Tibial nerve (tissue), 4 donors: ENCODE results near the gene CCNDBP1. TPM values are rescaled to one million over a fixed set of nuclear protein-coding genes. Genes with fewer than 3 reads are reported as not detected.

ENCODE experiments used
- DNase-seq, 2 donors: peaks; one replicate each; pipeline ENCODE4 v3.0.0-alpha.2; 2019; ENCODE audit warnings: low spot score in 2 of 2
- H3K27ac ChIP-seq, 4 donors: fragments of 200-600 bp; sonication (generic) in 3 of 4; one replicate each; pipeline ENCODE4 v1.5.1; 2017 to 2019; ENCODE audit warnings: mild to moderate bottlenecking in 1 of 4
- H3K27me3 ChIP-seq, 2 donors: fragments of 200-600 bp; sonication (generic) in 1 of 2; one replicate each; pipeline versions ENCODE4 v1.5.1 to v1.6.0; 2017 to 2019
- H3K36me3 ChIP-seq, 3 donors: fragments of 200-600 bp; sonication (generic); one replicate each; pipeline ENCODE4 v1.5.1; 2018 to 2019
- H3K4me1 ChIP-seq, 4 donors: fragments of 200-600 bp; sonication (generic) in 3 of 4; one replicate each; pipeline ENCODE4 v1.5.1; 2017 to 2019
- H3K4me3 ChIP-seq, 4 donors: fragments of 200-600 bp; sonication (generic) in 3 of 4; one replicate each; pipeline ENCODE4 v1.5.1; 2017 to 2019; ENCODE audit warnings: mild to moderate bottlenecking in 1 of 4, moderate library complexity in 1 of 4
- H3K9me3 ChIP-seq, 4 donors: fragments of 200-600 bp; sonication (generic) in 3 of 4; one replicate each; pipeline ENCODE4 v1.5.1; 2017 to 2019
- CTCF ChIP-seq, 5 experiments: fragments of 200-600 bp in 3 of 5; fragments of 450-650 bp in 2 of 5; sonication (generic) in 3 of 5; IDR thresholded peaks; one replicate each; pipeline ENCODE4 v1.5.1; 2016 to 2019; ENCODE audit warnings: antibody characterized with exemption in 5 of 5, mild to moderate bottlenecking in 3 of 5, moderate library complexity in 2 of 5
- EP300 ChIP-seq, 2 donors: sonication (generic); formaldehyde crosslinking; IDR thresholded peaks; one replicate each; pipeline ENCODE4 v1.6.1; 2017; ENCODE audit warnings: antibody characterized with exemption in 2 of 2, mild to moderate bottlenecking in 1 of 2
- POLR2A ChIP-seq, 2 donors: fragments of 450-650 bp; IDR thresholded peaks; one replicate each; pipeline ENCODE4 v1.6.1; 2017; ENCODE audit warnings: antibody characterized with exemption in 2 of 2, mild to moderate bottlenecking in 2 of 2, moderate library complexity in 2 of 2
- WGBS, 2 donors: methylation state at CpG; one replicate each; pipeline ENCODE4 v1.1.5; 2018; 5-methylcytosine and 5-hydroxymethylcytosine counted together
- total RNA-seq, 4 donors: library from RNA; depleted of rRNA; stranded (reverse); fragments of >200 nt; gene quantifications; one replicate each; pipeline ENCODE4 v1.1.0, GENCODE V29; 2016

CCNDBP1 gene
- total RNA-seq, 4 donors from 2014 or later = 59.4 to 171 (median 97.2) TPM

- Histone ChIP-seq H3K27ac (no peak overlapping the region), H3K9me3 (no peaks in the 10 kb centered on the region), H3K36me3 (no peaks in the 10 kb centered on the region), H3K4me1 (no peaks in the 10 kb centered on the region), H3K27me3 (no peaks in the 10 kb centered on the region), H3K4me3 (no peak overlapping the region)
- no peak for TF ChIP-seq CTCF (IDR thresholded peaks at IDR 0.05)
- no peak for TF ChIP-seq POLR2A (IDR thresholded peaks at IDR 0.05)
- TF ChIP-seq EP300 (IDR thresholded peaks at IDR 0.05) = no peak
- no peak for DNase-seq
- 71 to 80% methylated on average over 10 to 13 of the region's 13 CpGs for WGBS, 2 donors
These were observed 24.0 kb downstream of the CCNDBP1 start for GRCh38 chr15:43209059-43209824.

GRCh38 chr15:43210172-43210745, 25.1 kb downstream of the CCNDBP1 start:
- no peak for DNase-seq
- H3K27me3 ChIP-seq = no peaks in the 10 kb centered on the region
- no peak overlapping the region for H3K4me3 ChIP-seq
- no peak overlapping the region for H3K27ac ChIP-seq
- no peaks in the 10 kb centered on the region for H3K9me3 ChIP-seq
- TF ChIP-seq POLR2A (IDR thresholded peaks at IDR 0.05) (no peak), CTCF (IDR thresholded peaks at IDR 0.05) (no peak), EP300 (IDR thresholded peaks at IDR 0.05) (no peak)
- no peaks in the 10 kb centered on the region for H3K4me1 ChIP-seq
- H3K36me3 ChIP-seq = no peaks in the 10 kb centered on the region
- WGBS, 2 donors = 83 to 85% methylated on average over 14 to 15 of the region's 15 CpGs

GRCh38 chr15:43210807-43211206, 25.6 kb downstream of the CCNDBP1 start:
- WGBS, 2 donors = 79 to 84% methylated on average over 9 of the region's 9 CpGs
- TF ChIP-seq EP300 (IDR thresholded peaks at IDR 0.05) = no peak
- no peak for TF ChIP-seq POLR2A (IDR thresholded peaks at IDR 0.05)
- TF ChIP-seq CTCF (IDR thresholded peaks at IDR 0.05) = no peak
- Histone ChIP-seq H3K36me3 (no peaks in the 10 kb centered on the region), H3K4me1 (no peaks in the 10 kb centered on the region), H3K27me3 (no peaks in the 10 kb centered on the region), H3K9me3 (no peaks in the 10 kb centered on the region), H3K27ac (no peak overlapping the region), H3K4me3 (no peak overlapping the region)
- no peak for DNase-seq

- no peak overlapping the region for H3K27ac ChIP-seq
- TF ChIP-seq CTCF (IDR thresholded peaks at IDR 0.05) (no peak), EP300 (IDR thresholded peaks at IDR 0.05) (no peak), POLR2A (IDR thresholded peaks at IDR 0.05) (no peak)
- no peaks in the 10 kb centered on the region for H3K27me3 ChIP-seq
- no peak overlapping the region for H3K4me3 ChIP-seq
- 79 to 84% methylated on average over 4 of the region's 4 CpGs for WGBS, 2 donors
- no peaks in the 10 kb centered on the region for H3K9me3 ChIP-seq
- no peaks in the 10 kb centered on the region for H3K36me3 ChIP-seq
- no peaks in the 10 kb centered on the region for H3K4me1 ChIP-seq
- no peak for DNase-seq
These were observed 26.1 kb downstream of the CCNDBP1 start for GRCh38 chr15:43211224-43211735.

- TF ChIP-seq CTCF (IDR thresholded peaks at IDR 0.05) (no peak), EP300 (IDR thresholded peaks at IDR 0.05) (no peak), POLR2A (IDR thresholded peaks at IDR 0.05) (no peak)
- H3K9me3 ChIP-seq = peaks cover 0 to 3% (median 0%) of the 10 kb centered on the region in 4 donors
- H3K36me3 ChIP-seq = no peaks in the 10 kb centered on the region
- WGBS, 2 donors = 68% methylated on average over 8 of the region's 8 CpGs
- H3K27me3 ChIP-seq = no peaks in the 10 kb centered on the region
- no peak overlapping the region for H3K4me3 ChIP-seq
- no peaks in the 10 kb centered on the region for H3K4me1 ChIP-seq
- DNase-seq = no peak
- H3K27ac ChIP-seq = no peak overlapping the region
These were observed 27.1 kb downstream of the CCNDBP1 start for GRCh38 chr15:43212299-43212698.
